Measurements from ENCODE around the gene CRYBB3. TPM values are rescaled to one million over a fixed set of nuclear protein-coding genes. Genes with fewer than 3 reads are reported as not detected.

The CRYBB3 gene
- total and polyA plus RNA-seq, 2 donors (not counting 3 experiments of a cell fraction or from before 2014, with no cell fraction given) = 0.59 to 1.2 TPM

DNA sequence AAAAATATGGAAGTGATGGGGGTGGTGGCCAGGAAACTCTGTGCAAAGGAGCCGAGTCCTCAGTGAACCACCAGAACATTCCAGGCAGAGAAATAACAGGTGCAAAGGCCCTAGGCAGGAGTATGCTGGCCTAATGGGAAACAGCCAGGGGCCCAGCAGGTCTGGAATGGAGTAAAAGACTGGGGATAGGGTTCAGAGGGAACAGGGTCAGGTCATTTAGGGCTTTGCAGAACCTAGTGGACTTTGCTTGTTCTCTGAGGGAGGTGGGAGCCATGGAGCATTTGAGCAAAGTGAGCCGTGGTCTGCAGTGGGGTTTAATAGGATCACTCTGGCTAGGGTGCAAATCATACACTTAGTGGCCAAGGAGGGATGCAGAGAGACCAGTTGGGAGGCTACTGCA is 8.7 kb downstream of the CRYBB3 start:
- TF ChIP-seq POLR2AphosphoS5 (IDR thresholded peaks at IDR 0.05; ENCODE audit: insufficient read depth, low read depth, low read length) = no peak
- no peak for TF ChIP-seq GATA2 (IDR thresholded peaks at IDR 0.05; ENCODE audit: insufficient read depth, insufficient read length, low read depth, low read length)
- TF ChIP-seq POLR2A (IDR thresholded peaks at IDR 0.05; ENCODE audit: low read depth, low read length) = no peak
- TF ChIP-seq, protein P1, sequence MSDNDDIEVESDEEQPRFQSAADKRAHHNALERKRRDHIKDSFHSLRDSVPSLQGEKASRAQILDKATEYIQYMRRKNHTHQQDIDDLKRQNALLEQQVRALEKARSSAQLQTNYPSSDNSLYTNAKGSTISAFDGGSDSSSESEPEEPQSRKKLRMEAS (IDR thresholded peaks at IDR 0.05; ENCODE audit: insufficient read depth, insufficient read length) = no peak
- no peak for TF ChIP-seq JUN (IDR thresholded peaks at IDR 0.05; ENCODE audit: borderline replicate concordance, insufficient read depth, insufficient read length, low read depth)
- TF ChIP-seq MYC (IDR thresholded peaks at IDR 0.05; ENCODE audit: low read depth, low read length) = no peak
- Histone ChIP-seq H3K9ac (replicated peaks; ENCODE audit: extremely low read depth, insufficient read depth, low read length) (no peak overlapping the region), H3K79me2 (ENCODE audit: control insufficient read depth, insufficient read depth, low read length) (no peaks in the 10 kb centered on the region), H3K4me3 (replicated peaks in 1 of 3; ENCODE audit: insufficient read depth in 1 of 3, low read depth in 1 of 3, low read length in 3 of 3) (no peak overlapping the region), H3K36me3 (ENCODE audit: control insufficient read depth in 2 of 2, extremely low read depth in 1 of 2, insufficient read depth in 2 of 2, low read length in 2 of 2) (no peaks in the 10 kb centered on the region), H3K4me2 (ENCODE audit: insufficient read depth, low read length) (no peak overlapping the region), H3K9me3 (replicated peaks; ENCODE audit: control insufficient read depth, insufficient read depth, low read length) (no peaks in the 10 kb centered on the region), H3K27me3 (ENCODE audit: control insufficient read depth in 2 of 2, insufficient read depth in 2 of 2, low read length in 2 of 2) (no peaks in the 10 kb centered on the region), H4K20me1 (replicated peaks; ENCODE audit: control insufficient read depth, extremely low read depth, insufficient read depth, low read length) (no peaks in the 10 kb centered on the region), H3K9me1 (replicated peaks; ENCODE audit: control insufficient read depth, extremely low read depth, insufficient read depth, low read length) (no peaks in the 10 kb centered on the region), H2AFZ (ENCODE audit: low read depth, low read length) (no peak overlapping the region), H3K27ac (ENCODE audit: insufficient read depth, low read depth, low read length) (no peak overlapping the region), H3K4me1 (ENCODE audit: control insufficient read depth, extremely low read depth, insufficient read depth, low read length) (no peaks in the 10 kb centered on the region)
- DNase-seq (ENCODE audit: low read depth, low spot score) (no peak), FAIRE-seq (no peak)
- ChIA-PET CTCF (no interaction called here), POLR2A (no interaction called here)
- intact Hi-C loops (cut with micrococcal nuclease) (no loop called here), dilution Hi-C loops (cut with MboI; ENCODE audit: extremely low pct_ligation_motif_present, low sequenced_read_pairs) (no loop called here)
- BruUV-seq (replicated peaks) = no TSS peak

DNA sequence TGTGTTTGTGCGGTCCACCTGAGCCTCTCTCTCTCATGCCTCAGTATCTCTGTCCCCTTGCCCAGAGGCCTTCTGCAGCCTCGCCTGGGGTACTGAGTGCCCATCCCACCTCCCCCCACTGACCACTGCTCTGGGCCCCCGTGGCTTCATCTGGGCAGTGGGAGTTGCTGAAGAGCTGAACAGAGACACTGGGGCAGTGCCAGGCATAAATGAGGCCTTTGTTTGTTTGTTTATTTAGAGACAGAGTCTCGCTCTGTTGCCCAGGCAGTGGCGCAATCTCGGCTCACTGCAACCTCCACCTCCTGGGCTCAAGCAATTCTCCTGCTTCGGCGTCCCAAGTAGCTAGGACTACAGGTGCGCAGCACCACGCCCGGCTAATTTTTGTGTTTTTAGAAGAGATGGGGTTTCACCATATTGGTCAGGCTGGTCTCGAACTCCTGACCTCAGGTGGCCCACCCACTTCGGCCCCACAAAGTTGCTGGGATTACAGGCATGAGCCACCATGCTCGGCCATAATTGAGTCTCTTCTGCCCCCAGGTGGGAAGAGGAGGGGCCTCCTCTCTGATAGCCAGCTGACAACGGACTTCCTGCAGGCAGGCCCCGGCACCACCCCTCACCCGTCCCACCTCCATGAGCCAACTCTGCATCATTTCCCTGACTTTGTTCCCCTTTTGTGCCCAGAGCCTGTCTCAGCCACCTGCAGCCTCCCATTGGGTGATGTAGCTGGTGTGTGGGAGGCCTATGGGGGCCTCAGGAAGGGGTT is 9.3 kb downstream of the CRYBB3 start:
- FAIRE-seq = no peak
- CTCF ChIA-PET = no interaction called here
- H3K27ac ChIP-seq (ENCODE audit: insufficient read depth, low read depth, low read length) = no peak overlapping the region
- TF ChIP-seq, protein P2, sequence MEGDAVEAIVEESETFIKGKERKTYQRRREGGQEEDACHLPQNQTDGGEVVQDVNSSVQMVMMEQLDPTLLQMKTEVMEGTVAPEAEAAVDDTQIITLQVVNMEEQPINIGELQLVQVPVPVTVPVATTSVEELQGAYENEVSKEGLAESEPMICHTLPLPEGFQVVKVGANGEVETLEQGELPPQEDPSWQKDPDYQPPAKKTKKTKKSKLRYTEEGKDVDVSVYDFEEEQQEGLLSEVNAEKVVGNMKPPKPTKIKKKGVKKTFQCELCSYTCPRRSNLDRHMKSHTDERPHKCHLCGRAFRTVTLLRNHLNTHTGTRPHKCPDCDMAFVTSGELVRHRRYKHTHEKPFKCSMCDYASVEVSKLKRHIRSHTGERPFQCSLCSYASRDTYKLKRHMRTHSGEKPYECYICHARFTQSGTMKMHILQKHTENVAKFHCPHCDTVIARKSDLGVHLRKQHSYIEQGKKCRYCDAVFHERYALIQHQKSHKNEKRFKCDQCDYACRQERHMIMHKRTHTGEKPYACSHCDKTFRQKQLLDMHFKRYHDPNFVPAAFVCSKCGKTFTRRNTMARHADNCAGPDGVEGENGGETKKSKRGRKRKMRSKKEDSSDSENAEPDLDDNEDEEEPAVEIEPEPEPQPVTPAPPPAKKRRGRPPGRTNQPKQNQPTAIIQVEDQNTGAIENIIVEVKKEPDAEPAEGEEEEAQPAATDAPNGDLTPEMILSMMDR (IDR thresholded peaks at IDR 0.05; ENCODE audit: extremely low read depth in 1 of 2, insufficient read depth in 1 of 2, low read depth in 1 of 2, low read length in 2 of 2) = no peak
- no peak for TF ChIP-seq POLR2AphosphoS5 (IDR thresholded peaks at IDR 0.05; ENCODE audit: insufficient read depth, low read depth, low read length)
- TF ChIP-seq, protein P1 (IDR thresholded peaks at IDR 0.05; ENCODE audit: insufficient read depth, insufficient read length) = no peak
- no peak for TF ChIP-seq FOS (IDR thresholded peaks at IDR 0.05; ENCODE audit: borderline replicate concordance, insufficient read depth, low read length)
- no peak for TF ChIP-seq EZH2 (IDR thresholded peaks at IDR 0.05; ENCODE audit: borderline replicate concordance, low read depth, low read length, severe bottlenecking)
- TF ChIP-seq POLR2A (IDR thresholded peaks at IDR 0.05; ENCODE audit: low read depth, low read length) = no peak
- no peak for TF ChIP-seq GATA2 (IDR thresholded peaks at IDR 0.05; ENCODE audit: insufficient read depth, insufficient read length, low read depth, low read length)
- H4K20me1 ChIP-seq (replicated peaks; ENCODE audit: control insufficient read depth, extremely low read depth, insufficient read depth, low read length) = no peaks in the 10 kb centered on the region
- no peak overlapping the region for H3K9ac ChIP-seq (replicated peaks; ENCODE audit: extremely low read depth, insufficient read depth, low read length)
- POLR2A ChIA-PET = no interaction called here
- H3K79me2 ChIP-seq (ENCODE audit: control insufficient read depth, insufficient read depth, low read length) = no peaks in the 10 kb centered on the region
- no peak overlapping the region for H3K4me2 ChIP-seq (ENCODE audit: insufficient read depth, low read length)
- DNase-seq (ENCODE audit: low read depth, low spot score) = no peak
- H3K9me1 ChIP-seq (replicated peaks; ENCODE audit: control insufficient read depth, extremely low read depth, insufficient read depth, low read length) = no peaks in the 10 kb centered on the region
- no peak overlapping the region for H3K4me3 ChIP-seq (replicated peaks in 1 of 3; ENCODE audit: insufficient read depth in 1 of 3, low read depth in 1 of 3, low read length in 3 of 3)
- intact Hi-C loops (cut with micrococcal nuclease) = no loop called here
- dilution Hi-C loops (cut with MboI; ENCODE audit: extremely low pct_ligation_motif_present, low sequenced_read_pairs) = no loop called here
- H3K9me3 ChIP-seq (replicated peaks; ENCODE audit: control insufficient read depth, insufficient read depth, low read length) = no peaks in the 10 kb centered on the region
- H2AFZ ChIP-seq (ENCODE audit: low read depth, low read length) = no peak overlapping the region
- no peaks in the 10 kb centered on the region for H3K36me3 ChIP-seq (ENCODE audit: control insufficient read depth in 2 of 2, extremely low read depth in 1 of 2, insufficient read depth in 2 of 2, low read length in 2 of 2)
- no TSS peak for BruUV-seq (replicated peaks)
- no peaks in the 10 kb centered on the region for H3K4me1 ChIP-seq (ENCODE audit: control insufficient read depth, extremely low read depth, insufficient read depth, low read length)
- H3K27me3 ChIP-seq (ENCODE audit: control insufficient read depth in 2 of 2, insufficient read depth in 2 of 2, low read length in 2 of 2) = no peaks in the 10 kb centered on the region

Measured in endothelial cell of umbilical vein (primary cell).